NCI-H69 (cell line): ENCODE measurements around the gene CLTA.
"Not testable (repeated sequence)": the region's sequence is repeated elsewhere in the genome, so short reads cannot be mapped to it uniquely, and the experiment has no call there.

Experiments used
- DNase-seq: peaks from one replicate; lab custom pipeline; 2025; lab: John Stamatoyannopoulos, UW

The CLTA gene

DNA sequence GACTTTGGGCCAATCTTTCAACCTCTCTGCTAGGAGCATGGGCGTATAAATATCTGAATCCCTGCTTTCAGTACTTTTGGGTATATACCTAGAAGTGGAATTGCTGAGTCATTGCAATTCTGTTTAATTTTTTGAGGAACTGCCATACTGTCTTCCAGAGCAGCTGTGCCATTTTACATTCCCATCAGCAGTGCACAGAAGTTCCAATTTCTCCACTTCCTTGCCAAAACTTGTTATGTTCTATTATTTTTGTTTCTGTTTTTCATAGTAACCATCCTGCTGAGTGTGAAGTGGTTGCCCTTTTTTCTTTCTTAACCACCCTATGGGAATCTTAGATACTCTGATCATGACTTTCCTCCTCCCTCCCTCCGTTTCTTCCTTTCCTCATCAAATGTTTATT lies 32.6 kb upstream of the CLTA start:
- DNase-seq, result no peak

DNA sequence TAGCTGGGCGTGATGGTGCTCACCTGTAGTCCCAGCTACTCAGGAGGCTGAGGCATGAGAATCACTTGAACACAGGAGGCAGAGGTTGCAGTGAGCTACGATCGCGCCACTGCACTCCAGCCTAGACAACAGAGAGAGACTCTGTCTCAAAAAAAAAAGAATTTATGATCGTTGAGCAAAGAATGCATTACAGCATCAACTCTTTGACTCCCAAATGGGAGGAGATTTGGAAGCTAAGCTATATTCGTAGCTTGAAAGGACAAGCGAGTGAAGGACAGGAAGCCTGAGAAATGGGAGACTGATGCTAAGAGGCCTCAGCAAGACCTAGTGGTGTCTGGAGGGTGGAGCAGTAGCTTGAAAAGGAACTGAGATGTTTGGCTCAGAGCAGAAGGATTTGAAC lies 31.8 kb upstream of the CLTA start:
- no peak for DNase-seq

DNA sequence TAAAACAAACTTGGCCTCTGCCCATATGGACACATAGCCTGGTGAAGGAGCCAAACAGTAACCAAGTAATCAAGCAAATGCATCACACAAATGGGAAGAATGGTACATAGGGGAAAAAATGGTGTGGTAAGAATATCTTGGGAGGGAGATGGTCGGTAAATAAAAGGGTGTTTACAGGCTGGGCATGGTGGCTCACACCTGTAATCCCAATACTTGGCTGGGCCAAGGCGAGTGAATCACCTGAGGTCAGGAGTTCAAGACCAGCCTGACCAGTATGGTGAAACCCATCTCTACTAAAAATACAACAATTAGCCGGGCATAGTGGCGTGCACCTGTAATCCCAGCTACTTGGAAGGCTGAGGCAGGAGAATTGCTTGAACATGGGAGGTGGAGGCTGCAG lies 31.2 kb upstream of the CLTA start:
- DNase-seq, result not testable (repeated sequence)

DNA sequence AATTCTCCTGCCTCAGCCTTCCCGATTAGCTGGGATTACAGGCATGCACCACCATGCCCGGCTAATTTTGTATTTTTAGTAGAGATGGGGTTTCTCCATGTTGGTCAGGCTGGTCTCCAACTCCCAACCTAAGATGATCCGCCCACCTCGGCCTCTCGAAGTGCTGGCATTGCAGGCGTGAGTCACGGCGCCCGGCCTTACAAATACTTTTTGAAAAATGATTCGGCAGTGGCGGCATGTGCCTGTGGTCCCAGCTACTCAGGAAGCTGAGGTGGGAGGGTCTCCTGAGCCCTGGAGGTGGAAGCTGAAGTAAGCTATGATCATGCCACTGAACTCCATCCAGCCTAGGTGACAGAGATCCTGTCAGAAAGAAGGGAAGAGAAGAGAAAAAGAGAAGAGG lies 30.6 kb upstream of the CLTA start:
- not testable (repeated sequence) for DNase-seq

DNA sequence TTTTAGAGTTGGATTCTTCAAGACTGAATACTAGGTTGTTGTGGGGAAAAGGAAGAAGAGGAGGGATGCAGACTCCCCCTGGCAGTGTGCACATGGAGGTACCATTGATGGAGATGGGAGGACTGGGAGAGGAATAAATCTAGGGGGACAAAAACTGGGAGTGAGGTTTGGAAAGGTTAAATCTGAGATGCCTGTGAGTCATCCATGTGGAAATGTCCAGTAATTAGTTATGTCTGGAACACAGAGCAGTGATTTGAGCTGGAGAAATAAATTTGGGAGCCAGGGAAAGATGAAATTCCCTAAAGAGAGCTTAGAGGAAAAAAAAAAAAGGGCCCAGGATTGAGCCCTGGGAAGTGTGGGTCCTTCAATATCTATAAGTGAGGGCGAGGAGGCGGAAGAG lies 29.5 kb upstream of the CLTA start:
- DNase-seq, result no peak

DNA sequence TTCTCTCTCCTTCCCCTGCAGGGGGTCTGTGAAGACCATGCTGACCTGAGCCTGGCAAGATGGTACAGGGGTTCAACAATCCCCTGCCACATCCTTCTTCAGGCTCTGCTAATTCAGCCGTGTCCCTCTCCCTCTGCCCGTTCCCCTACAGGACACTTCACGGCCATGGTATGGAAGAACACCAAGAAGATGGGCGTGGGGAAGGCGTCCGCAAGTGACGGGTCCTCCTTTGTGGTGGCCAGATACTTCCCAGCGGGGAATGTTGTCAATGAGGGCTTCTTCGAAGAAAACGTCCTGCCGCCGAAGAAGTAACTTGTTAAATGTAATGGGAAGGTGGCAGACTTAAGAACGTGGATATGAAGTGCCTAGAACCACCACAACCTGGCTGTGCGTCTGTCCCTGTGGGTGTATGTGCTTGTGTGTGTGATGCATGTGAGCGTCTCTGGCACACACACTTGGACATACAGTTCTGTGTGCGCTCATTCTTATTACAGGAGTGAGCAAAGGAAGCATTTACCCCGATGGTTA lies 28.4 kb upstream of the CLTA start:
- DNase-seq, result no peak

DNA sequence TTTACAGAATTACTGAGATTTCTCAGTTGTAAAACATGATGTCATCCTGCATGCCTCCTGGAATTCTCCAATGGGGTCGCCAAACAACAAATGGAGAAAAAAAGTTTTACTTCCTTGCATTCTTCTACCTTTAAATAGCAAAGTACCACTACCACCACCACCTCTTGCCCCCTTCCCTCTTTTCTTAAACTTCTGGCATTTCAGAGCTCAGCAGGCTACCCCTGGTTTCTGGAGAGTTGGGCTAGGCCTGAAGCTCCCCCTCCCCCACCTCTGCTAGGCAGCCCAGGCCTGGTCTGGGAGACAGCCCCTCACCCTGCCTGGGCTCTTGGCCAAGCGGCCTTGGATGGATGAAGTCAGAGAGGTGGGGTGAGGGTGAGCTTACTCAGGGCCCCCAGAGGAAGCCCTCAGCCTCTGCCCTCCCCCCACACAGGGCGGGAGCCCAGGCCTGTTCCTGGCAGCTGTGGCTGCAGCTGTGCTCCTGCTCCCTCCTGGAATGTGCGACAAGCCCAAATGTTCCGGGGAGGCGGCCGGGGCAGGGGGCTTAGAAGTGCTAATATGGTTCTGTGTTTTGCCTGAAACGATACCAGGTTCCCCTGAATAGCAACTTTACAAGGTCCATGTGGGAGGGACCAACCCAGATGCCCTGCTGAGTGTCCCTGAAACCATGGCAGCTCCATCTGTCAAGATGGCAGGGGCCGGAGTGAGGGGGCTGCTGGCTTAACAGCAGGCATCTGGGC lies 27.5 kb upstream of the CLTA start:
- peak; percentile 25 for DNase-seq

DNA sequence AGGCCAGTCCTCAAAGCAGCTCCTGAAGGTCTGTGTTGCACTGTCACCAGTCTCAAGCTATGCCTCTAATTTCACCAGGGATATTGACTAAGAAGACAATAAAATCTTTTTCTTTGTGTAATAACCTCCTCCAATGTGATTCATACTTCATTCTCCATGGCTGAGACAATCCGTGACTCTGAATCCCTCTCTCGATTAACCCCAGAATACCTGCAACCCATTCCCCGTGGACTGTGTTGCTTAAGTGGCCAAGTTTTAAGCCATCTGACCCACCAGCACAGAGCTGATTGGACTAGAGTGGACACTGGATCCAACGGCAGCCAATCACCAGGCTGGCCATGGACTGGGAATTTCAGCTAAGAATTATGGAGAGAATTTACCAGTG lies 26.9 kb upstream of the CLTA start:
- no peak for DNase-seq

DNA sequence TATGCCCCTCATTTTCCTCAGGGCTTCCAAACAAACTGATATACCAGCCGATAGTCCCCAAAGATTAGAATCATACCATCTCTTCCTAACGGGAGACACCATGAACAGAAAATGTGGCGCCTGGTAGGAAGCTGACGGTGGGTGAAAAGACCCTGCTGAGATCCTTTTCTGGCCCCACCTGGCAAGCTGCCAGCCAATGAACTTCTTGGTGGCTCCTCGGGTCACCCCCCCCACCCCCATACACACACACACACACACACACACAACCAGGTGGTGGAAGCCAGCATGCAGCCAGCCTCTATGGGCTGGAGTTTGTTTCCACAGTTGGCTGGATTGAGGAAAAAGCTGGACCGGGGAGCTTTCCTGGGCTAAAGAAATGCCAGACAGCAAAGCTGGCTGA lies 26.3 kb upstream of the CLTA start:
- peak; percentile 14 for DNase-seq

DNA sequence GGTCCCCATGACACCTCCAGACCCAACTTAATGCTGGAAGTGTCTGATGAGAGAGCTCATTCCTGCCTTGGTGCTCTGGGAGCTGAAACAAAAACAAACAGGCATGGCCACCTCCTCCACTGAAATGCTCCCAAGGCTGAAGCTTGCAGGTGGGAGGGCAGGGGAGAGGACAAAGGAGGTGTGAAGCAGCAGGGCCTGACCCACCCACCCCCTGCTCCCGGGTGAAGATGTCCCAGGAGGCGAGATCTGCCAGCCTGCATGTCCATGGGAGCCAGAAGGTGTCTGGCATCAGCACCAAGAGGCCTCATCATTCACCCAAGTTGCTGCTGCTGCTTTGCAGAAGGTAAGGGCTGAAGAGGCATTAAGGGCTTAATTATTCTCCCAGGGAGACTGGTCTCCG lies 25.7 kb upstream of the CLTA start:
- no peak for DNase-seq

DNA sequence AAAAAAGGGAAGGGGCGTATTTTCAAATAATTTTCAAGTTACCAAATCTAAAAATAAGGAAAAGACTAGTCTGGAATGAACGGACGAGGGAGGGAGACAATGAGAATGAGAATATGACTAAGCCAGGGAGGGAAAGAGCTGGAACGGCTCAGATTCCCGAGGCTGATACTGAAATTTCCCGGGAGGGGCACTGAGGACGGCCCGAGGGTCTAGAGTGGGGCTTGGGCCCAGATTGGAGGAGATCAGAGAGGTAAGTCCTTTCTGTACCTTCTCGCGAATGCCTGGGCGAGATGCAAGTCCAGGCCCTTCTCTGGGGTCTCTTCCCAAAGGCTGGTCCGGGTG lies 24.9 kb upstream of the CLTA start:
- no peak for DNase-seq

DNA sequence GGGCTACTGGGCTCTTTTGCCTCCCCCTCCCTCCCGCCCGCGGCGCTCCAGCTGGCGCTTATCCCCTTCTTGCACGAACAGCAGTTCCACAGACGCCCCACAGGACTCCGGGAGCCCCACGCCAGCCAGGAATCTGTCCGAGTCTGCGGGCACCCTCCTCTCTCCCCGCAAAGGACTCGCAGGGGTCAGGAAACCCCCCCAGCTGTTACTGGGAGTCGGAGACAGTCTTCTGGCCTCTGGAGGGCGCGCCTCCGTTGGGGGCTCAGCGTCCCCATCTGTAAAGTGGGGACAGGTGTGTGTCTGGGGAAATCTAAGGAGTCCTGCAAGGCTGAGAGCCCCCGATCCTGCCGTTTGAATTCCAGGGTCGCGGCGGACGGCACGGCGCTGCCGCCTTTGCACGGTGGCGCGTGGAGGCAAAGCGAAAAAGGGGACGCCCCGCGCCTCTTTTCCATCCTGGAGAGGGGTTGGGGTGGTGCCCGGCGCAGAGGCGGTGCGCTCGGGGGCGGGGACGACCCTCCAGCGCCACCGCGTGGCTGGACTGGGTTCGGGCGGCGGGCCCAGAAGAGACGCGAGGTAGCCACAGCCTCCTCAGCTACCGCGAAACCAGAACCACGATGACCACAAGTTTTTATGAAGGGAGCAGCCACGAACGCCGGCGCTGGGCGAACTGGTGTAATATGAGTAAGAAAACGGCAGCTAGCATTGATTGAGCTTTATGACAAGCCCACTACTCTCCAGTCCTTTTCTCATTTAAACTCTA lies 24.4 kb upstream of the CLTA start:
- DNase-seq, result peak; percentile 82

DNA sequence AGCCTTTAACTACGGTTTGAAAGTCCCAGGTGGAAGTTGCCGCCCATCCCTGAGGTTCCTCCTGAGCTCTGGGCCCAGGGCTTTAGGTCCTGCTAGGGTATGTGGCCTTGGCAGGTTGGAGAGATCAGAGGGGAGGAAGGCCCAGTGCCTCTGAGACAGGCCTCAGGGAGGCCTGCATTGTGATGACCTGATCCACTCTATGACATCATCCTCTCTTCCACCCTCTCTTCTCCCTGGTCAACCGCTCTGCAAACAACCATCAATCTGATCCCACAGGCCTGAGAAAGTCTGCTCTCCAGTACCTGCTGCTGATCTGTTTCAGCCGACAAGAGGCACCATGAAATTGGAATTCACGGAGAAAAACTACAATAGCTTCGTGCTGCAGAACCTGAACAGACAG lies 21.6 kb upstream of the CLTA start, which contains the start of gene CCIN:
Gene CCIN, plus strand, starts transcription at position 223 of the 400 bp plus-strand sequence. Its CDS starts 115 bp downstream, at position 338.
- no peak for DNase-seq

DNA sequence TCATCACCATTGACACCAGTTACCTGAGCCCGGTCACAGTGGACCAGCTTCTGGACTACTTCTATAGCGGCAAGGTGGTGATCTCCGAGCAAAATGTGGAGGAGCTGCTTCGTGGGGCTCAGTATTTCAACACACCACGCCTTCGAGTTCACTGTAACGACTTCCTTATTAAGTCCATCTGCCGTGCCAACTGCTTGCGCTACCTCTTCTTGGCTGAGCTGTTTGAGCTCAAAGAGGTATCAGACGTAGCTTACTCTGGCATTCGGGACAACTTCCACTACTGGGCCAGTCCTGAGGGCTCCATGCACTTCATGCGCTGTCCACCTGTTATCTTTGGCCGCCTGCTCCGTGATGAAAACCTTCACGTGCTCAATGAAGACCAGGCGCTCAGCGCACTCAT lies 21.0 kb upstream of the CLTA start:
- DNase-seq, result no peak

DNA sequence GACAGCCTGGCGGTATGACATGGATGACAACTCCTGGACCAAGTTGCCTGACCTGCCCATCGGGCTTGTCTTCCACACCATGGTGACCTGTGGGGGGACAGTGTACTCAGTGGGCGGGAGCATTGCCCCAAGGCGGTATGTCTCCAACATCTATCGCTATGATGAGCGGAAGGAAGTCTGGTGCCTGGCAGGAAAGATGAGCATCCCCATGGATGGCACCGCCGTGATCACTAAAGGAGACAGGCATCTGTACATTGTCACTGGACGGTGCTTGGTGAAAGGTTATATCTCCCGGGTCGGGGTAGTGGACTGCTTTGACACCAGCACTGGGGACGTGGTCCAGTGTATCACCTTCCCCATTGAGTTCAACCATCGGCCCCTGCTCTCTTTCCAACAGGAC lies 20.2 kb upstream of the CLTA start:
- no peak for DNase-seq

DNA sequence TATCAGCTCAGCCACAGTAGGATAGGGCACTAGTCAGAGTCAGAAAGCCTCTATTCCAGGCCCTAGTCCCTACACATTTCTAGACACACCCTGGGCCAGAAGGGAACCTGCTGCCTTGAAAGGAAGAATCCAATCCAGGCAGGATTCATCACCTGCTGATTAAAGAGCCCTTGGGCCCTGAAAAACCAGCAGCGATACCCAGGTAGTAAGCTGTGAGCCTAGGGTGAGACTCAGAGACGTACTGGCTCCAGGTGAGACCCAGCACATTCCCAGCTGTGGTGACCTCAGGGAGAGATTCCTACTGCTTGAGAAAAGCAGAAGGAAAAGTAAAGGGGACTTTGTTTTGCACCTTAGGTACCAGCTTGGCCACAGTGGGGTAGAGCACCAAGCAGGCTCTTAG lies 16.9 kb upstream of the CLTA start:
- no peak for DNase-seq

DNA sequence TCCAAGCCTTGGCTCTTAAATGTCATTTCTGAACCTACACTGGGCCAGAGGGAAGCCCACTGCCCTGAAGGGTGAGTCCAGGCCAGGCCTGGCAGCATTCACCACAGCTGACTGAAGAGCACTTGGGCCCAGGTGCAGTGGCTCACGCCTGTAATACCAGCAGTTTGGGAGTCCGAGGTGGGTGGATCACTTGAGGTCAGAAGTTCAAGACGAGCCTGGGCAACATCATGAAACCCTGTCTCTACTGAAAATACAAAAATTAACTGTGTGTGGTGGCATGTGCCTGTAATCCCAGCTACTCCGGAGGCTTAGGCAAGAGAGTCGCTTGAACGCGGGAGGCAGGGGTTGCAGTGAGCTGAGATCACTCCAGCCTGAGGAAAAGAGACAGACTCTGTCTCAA lies 16.4 kb upstream of the CLTA start:
- DNase-seq, result no peak

DNA sequence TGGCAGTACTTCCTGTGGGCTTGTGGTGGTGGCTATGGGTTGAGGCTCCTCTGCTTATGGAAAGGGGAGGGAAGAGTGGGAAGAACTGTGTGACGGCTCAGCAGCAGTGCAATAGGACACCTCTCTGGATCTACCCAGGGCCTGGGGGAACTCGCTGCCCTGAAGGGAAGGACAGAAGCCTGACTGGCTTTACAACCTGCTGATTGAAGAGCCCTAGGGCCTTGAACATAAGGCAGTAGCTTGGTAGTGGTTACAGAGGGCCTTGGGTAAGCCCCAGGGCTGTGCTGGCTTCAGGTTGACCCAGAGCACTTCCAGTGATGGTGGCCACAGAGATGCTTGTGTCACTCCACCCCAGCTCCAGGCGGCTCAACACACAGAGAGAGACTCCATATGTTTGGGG lies 16.0 kb upstream of the CLTA start:
- no peak for DNase-seq

DNA sequence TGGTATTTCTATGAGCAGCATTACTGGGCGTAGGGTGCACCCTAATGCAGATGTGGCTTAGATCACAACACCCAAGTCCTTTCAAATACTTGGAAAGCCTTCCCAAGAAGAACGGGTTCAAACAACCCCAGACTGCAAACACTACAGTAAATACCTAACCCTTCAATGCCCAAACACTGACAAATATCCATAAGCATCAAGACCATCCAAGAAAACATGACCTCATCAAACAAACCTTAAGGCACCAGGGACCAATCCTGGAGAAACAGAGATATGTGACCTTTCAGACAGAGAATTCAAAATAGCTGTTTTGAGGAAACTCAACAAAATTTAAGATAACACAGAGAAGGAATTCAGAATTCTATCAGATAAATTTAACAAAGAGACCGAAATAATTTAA lies 15.5 kb upstream of the CLTA start:
- not testable (repeated sequence) for DNase-seq

DNA sequence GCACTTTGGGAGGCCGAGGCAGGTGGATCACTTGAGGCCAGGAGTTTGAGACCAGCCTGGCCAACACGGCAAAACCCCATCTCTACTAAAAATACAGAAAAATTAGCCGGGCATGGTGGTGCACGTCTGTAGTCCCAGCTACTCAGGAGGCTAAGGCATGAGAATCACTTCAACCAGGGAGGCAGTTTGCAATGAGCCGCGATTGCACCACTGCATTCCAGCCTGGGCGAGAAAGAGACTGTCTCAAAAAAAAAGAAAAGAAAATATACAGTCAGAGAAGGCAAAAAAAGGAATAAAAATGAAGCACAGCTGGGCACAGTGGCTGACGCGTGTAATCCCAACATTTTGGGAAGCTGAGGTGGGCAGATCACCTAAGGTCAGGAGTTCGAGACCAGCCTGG lies 14.2 kb upstream of the CLTA start:
- not testable (repeated sequence) for DNase-seq

DNA sequence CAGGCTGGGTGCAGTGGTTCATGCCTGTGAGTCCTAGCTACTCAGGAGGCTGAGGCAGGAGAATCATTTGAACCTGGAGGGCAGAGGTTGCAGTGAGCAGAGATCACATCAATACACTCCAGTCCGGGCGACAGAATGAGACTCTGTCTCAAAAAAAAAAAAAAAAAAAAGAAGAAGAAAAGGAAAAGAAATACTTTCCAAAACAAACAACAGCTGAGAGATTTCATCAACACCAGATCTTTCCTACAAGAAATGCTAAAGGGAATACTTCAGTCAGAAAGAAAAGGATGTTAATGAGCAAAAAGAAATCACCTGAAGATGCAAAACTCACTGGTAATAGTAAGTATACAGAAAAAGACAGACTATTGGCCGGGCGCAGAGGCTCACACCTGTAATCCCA lies 13.2 kb upstream of the CLTA start:
- DNase-seq, result no peak

DNA sequence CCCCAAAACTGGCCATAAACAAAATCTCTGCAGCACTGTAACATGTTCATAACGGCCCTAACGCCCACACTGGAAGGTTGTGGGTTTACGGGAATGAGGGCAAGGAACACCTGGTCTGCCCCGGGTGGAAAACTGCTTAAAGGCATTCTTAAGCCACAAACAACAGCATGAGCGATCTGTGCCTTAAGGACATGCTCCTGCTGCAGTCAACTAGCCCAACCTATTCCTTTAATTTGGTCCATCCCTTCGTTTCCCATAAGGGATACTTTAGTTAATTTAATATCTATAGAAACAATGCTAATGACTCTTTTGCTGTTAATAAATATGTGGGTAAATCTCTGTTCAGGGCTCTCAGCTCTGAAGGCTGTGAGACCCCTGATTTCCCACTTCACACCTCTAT lies 10.5 kb upstream of the CLTA start:
- not testable (repeated sequence) for DNase-seq

DNA sequence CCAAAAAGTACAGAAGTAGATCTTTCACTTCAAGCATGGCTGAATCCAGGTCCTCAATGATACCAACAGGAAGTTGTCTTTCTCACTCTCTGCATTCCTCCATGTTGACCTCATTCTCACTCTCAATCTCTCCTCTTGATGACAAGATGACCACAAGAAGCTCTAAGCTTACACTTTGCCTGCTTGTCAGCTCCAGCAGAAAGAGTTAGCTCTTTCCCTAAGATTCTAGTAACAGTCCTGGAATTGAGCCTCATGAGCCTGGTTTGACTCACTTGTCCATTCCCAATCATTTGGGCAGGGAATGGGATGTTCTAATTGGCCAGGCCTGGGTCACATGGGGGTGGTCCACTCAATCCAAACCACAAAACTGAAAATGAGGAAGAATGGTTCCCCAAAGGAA lies 3.3 kb upstream of the CLTA start:
- no peak for DNase-seq

DNA sequence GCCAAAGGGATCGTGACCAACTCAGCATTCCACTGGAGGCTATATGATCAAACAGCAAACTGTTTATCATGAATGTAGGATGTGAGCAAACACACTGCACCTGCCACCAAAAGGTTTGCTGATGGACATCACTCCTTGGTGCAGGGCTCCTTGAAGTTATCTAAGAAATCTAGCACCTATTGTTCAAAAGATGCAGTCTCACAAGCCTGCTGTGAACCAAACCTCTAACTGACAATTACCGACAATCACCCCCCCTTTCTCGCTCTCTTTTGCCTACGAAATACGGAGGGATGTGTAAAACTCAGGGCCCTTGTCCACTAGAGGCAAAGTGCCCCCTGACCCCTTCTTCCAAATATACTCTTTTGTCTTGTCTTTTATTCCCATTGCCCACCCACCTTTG lies 2.5 kb upstream of the CLTA start:
- no peak for DNase-seq
